HEK293 (cell line): ENCODE data around the gene HOXC5.

Source experiments
- CTCF ChIA-PET: fragments of 350-600 bp; formaldehyde crosslinking; extraction: SDS; loops from one replicate; lab custom pipeline; 2021; ENCODE audit warnings: antibody characterized with exemption; lab: Yijun Ruan, JAX
- POLR2A ChIA-PET: fragments of 300-600 bp; formaldehyde crosslinking; extraction: SDS; loops from one replicate; lab custom pipeline; 2020; ENCODE audit warnings: antibody characterized with exemption, inconsistent platforms; lab: Yijun Ruan, JAX
- H3K27ac ChIP-seq: fragments of 200-500 bp; sonication (Bioruptor generic); 2 replicates; pipeline ENCODE4 v1.5.1; 2014; ENCODE audit warnings: low read depth, low read length, control low read depth, inconsistent platforms; ENCODE audit errors: extremely low read depth
- H3K36me3 ChIP-seq, 2 experiments: fragments of 200-500 bp in 1 of 2; sonication (Bioruptor generic) in 1 of 2; 1 replicate in 1 of 2; 2 replicates in 1 of 2; pipeline ENCODE4 v1.5.1; 2014 to 2017; ENCODE audit warnings: inconsistent platforms in 2 of 2, low read length in 2 of 2; ENCODE audit not compliant: control insufficient read depth in 2 of 2, insufficient read depth in 1 of 2
- H3K4me1 ChIP-seq: fragments of 200-500 bp; sonication (Bioruptor generic); 2 replicates; pipeline ENCODE4 v1.5.1; 2014; ENCODE audit warnings: mild to moderate bottlenecking, low read length, inconsistent platforms; ENCODE audit not compliant: control insufficient read depth, insufficient read depth
- H3K4me3 ChIP-seq: 2 replicates; pipeline ENCODE4 v1.5.1; 2011; ENCODE audit warnings: low read depth, mild to moderate bottlenecking, control low read depth, low read length, moderate library complexity
- H3K9me3 ChIP-seq: fragments of 200-500 bp; sonication (Bioruptor generic); 2 replicates; pipeline ENCODE4 v1.5.1; 2014; ENCODE audit warnings: low read depth, low read length, inconsistent platforms; ENCODE audit not compliant: control insufficient read depth, insufficient read depth
- GLIS1 ChIP-seq: fragments of 450-650 bp; formaldehyde crosslinking; IDR thresholded peaks from 2 replicates; pipeline ENCODE4 v1.5.1; 2016; ENCODE audit warnings: missing biosample characterization, missing genetic modification characterization
- HOXC10 ChIP-seq: sonication (generic); formaldehyde crosslinking; IDR thresholded peaks from 2 replicates; pipeline ENCODE4 v1.8.1; 2023; ENCODE audit warnings: mild to moderate bottlenecking, missing genetic modification reagents
- HOXD13 ChIP-seq: sonication (generic); formaldehyde crosslinking; IDR thresholded peaks from 2 replicates; pipeline ENCODE4 v1.8.0; 2022; ENCODE audit warnings: missing genetic modification reagents, borderline replicate concordance
- IKZF3 ChIP-seq: fragments of 450-650 bp; IDR thresholded peaks from 2 replicates; pipeline ENCODE4 v1.5.0; 2018; ENCODE audit warnings: missing biosample characterization, mild to moderate bottlenecking, missing genetic modification characterization, moderate library complexity
- KLF16 ChIP-seq: fragments of 450-650 bp; formaldehyde crosslinking; IDR thresholded peaks from 2 replicates; pipeline ENCODE4 v1.5.1; 2017; ENCODE audit warnings: missing biosample characterization, missing genetic modification characterization
- MEIS1 ChIP-seq: sonication (generic); formaldehyde crosslinking; IDR thresholded peaks from 2 replicates; pipeline ENCODE4 v1.8.1; 2022; ENCODE audit warnings: missing genetic modification reagents, mild to moderate bottlenecking, borderline replicate concordance
- SALL2 ChIP-seq: fragments of 450-650 bp; formaldehyde crosslinking; IDR thresholded peaks from 2 replicates; pipeline ENCODE4 v1.5.0; 2017; ENCODE audit warnings: missing biosample characterization, mild to moderate bottlenecking, missing genetic modification characterization, borderline replicate concordance
- SCRT1 ChIP-seq: fragments of 450-650 bp; formaldehyde crosslinking; IDR thresholded peaks from 2 replicates; pipeline ENCODE4 v1.5.1; 2016; ENCODE audit warnings: missing biosample characterization, missing genetic modification characterization, borderline replicate concordance
- SP2 ChIP-seq: fragments of 450-650 bp; formaldehyde crosslinking; IDR thresholded peaks from 2 replicates; pipeline ENCODE4 v1.5.1; 2016; ENCODE audit warnings: missing biosample characterization, missing genetic modification characterization
- ZBTB48 ChIP-seq: fragments of 450-650 bp; formaldehyde crosslinking; IDR thresholded peaks from 2 replicates; pipeline ENCODE4 v1.5.1; 2016; ENCODE audit warnings: missing biosample characterization, missing genetic modification characterization
- ZBTB8A ChIP-seq: fragments of 450-650 bp; formaldehyde crosslinking; IDR thresholded peaks from 2 replicates; pipeline ENCODE4 v1.5.1; 2016; ENCODE audit warnings: missing biosample characterization, missing genetic modification characterization
- ZNF10 ChIP-seq: fragments of 450-650 bp; formaldehyde crosslinking; IDR thresholded peaks from 2 replicates; pipeline ENCODE4 v1.5.1; 2017; ENCODE audit warnings: missing biosample characterization, missing genetic modification characterization
- ZNF112 ChIP-seq: fragments of 450-650 bp; formaldehyde crosslinking; IDR thresholded peaks from 2 replicates; pipeline ENCODE4 v1.5.0; 2017; ENCODE audit warnings: missing biosample characterization, missing genetic modification characterization
- ZNF2 ChIP-seq: fragments of 450-650 bp; formaldehyde crosslinking; IDR thresholded peaks from 2 replicates; pipeline ENCODE4 v1.5.1; 2016; ENCODE audit warnings: missing biosample characterization, missing genetic modification characterization
- ZNF404 ChIP-seq: fragments of 450-650 bp; formaldehyde crosslinking; IDR thresholded peaks from 2 replicates; pipeline ENCODE4 v1.5.1; 2017; ENCODE audit warnings: missing biosample characterization, missing genetic modification characterization
- ZNF423 ChIP-seq: fragments of 450-650 bp; formaldehyde crosslinking; IDR thresholded peaks from 2 replicates; pipeline ENCODE4 v1.5.1; 2016; ENCODE audit warnings: missing biosample characterization, missing genetic modification characterization
- ZNF426 ChIP-seq: fragments of 450-650 bp; formaldehyde crosslinking; IDR thresholded peaks from 2 replicates; pipeline ENCODE4 v1.5.1; 2017; ENCODE audit warnings: missing biosample characterization, missing genetic modification characterization, mild to moderate bottlenecking, inconsistent platforms, moderate library complexity
- ZNF48 ChIP-seq: fragments of 450-650 bp; formaldehyde crosslinking; IDR thresholded peaks from 2 replicates; pipeline ENCODE4 v1.5.1; 2016; ENCODE audit warnings: missing biosample characterization, missing genetic modification characterization
- ZNF530 ChIP-seq: fragments of 450-650 bp; formaldehyde crosslinking; IDR thresholded peaks from 2 replicates; pipeline ENCODE4 v1.5.1; 2016; ENCODE audit warnings: low read depth, missing biosample characterization, missing genetic modification characterization
- ZNF548 ChIP-seq: fragments of 450-650 bp; formaldehyde crosslinking; IDR thresholded peaks from 2 replicates; pipeline ENCODE4 v1.5.1; 2016; ENCODE audit warnings: missing biosample characterization, missing genetic modification characterization
- ZNF555 ChIP-seq: fragments of 450-650 bp; formaldehyde crosslinking; conservative IDR thresholded peaks from 2 replicates; pipeline ENCODE4 v1.5.1; 2017; ENCODE audit warnings: missing biosample characterization, mild to moderate bottlenecking, missing genetic modification characterization, inconsistent platforms
- ZNF624 ChIP-seq: fragments of 450-650 bp; formaldehyde crosslinking; IDR thresholded peaks from 2 replicates; pipeline ENCODE4 v1.5.1; 2017; ENCODE audit warnings: missing biosample characterization, missing genetic modification characterization
- ZNF747 ChIP-seq: fragments of 450-650 bp; formaldehyde crosslinking; IDR thresholded peaks from 2 replicates; pipeline ENCODE4 v1.5.1; 2016; ENCODE audit warnings: missing biosample characterization, missing genetic modification characterization
- ZNF76 ChIP-seq: fragments of 450-650 bp; formaldehyde crosslinking; IDR thresholded peaks from 2 replicates; pipeline ENCODE4; 2016; ENCODE audit warnings: low read depth, missing biosample characterization, missing genetic modification characterization, borderline replicate concordance
- ZNF785 ChIP-seq: fragments of 450-650 bp; formaldehyde crosslinking; IDR thresholded peaks from 2 replicates; pipeline ENCODE4 v1.5.1; 2016; ENCODE audit warnings: missing biosample characterization, missing genetic modification characterization
- ZXDB ChIP-seq: fragments of 450-650 bp; formaldehyde crosslinking; IDR thresholded peaks from 2 replicates; pipeline ENCODE4 v1.5.1; 2016; ENCODE audit warnings: missing biosample characterization, missing genetic modification characterization
- TF ChIP-seq, protein P1 (sequence below): sonication (generic); formaldehyde crosslinking; IDR thresholded peaks from 2 replicates; pipeline ENCODE4 v1.8.1; 2022; ENCODE audit warnings: mild to moderate bottlenecking, moderate library complexity, missing genetic modification reagents
- TF ChIP-seq, protein P2 (sequence below): fragments of 450-650 bp; formaldehyde crosslinking; optimal IDR thresholded peaks from 2 replicates; pipeline ENCODE3; 2016; ENCODE audit warnings: missing biosample characterization, mild to moderate bottlenecking, missing genetic modification characterization
- TF ChIP-seq, protein P3 (sequence below): fragments of 450-650 bp; formaldehyde crosslinking; IDR thresholded peaks from 2 replicates; pipeline ENCODE4 v1.5.1; 2016; ENCODE audit warnings: missing biosample characterization, missing genetic modification characterization
- TF ChIP-seq, protein P4 (sequence below): fragments of 450-650 bp; formaldehyde crosslinking; IDR thresholded peaks from 2 replicates; pipeline ENCODE4 v1.5.1; 2016; ENCODE audit warnings: missing biosample characterization, missing genetic modification characterization
- TF ChIP-seq, protein P5 (sequence below): fragments of 450-650 bp; formaldehyde crosslinking; IDR thresholded peaks from 2 replicates; pipeline ENCODE4 v1.5.1; 2017; ENCODE audit warnings: missing biosample characterization, missing genetic modification characterization

The HOXC5 gene

DNA sequence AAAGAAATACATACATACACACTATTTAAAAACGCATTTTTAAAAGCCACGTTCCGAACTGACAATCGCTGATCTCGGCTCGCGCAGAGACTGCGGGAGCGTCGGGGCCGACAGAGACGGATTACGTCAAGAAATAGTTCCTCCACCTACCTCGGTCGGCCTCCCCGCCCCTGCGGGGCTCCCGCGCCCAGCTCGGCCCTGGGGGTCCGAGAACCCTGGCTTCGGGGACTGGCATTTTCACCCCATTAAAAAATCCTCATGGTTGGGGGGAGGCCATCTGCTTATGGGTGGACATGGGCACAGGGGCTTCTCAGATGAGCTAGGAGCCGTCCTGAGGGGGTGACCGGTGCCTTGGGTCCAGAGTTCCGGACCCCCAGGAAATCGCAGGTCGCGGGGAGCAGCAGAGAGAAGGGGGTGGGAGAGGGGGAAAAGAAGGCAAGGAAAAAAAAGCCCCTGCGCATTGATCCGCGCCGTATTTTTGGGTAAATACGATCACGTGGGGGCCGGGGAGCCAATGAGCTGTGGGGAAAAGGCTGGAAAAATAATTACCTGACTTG is 33.2 kb upstream of the HOXC5 start:
- Histone ChIP-seq H3K4me1 (peaks cover 41% of the 10 kb centered on the region), H3K4me3 (peak overlapping the region; percentile 94), H3K9me3 (no peaks in the 10 kb centered on the region), H3K27ac (peak overlapping the region; percentile 99), H3K36me3 (peaks cover 8 to 15% of the 10 kb centered on the region in 2 experiments; a peak in 2 of 3 replicates)
- CTCF ChIA-PET: interaction anchor here (0.6 to 6.7 kb wide), 19 partner anchors 11 to 410 kb away, joined by 3 to 49 read pairs (median 4); partner anchors contain the start of genes HOXC10 and SMUG1
- POLR2A ChIA-PET: interaction anchor here (0.6 to 3.7 kb wide), 17 partner anchors 9 to 389 kb away, joined by 3 to 34 read pairs (median 4); partner anchors contain the start of genes CBX5, HNRNPA1, HOXC10 and HOXC13
- TF ChIP-seq ZBTB48 (tag by site-specific recombination): peak; percentile 43; the same call in 1 of the 2 replicates
- TF ChIP-seq ZNF2: no peak
- TF ChIP-seq ZNF747 (tag by site-specific recombination): no peak
- no peak for TF ChIP-seq MEIS1 (CRISPR knock-in tag)
- 0 out of 2 replicates have a peak, but pooled peaks have one; percentile 34 for TF ChIP-seq ZNF10 (tag by site-specific recombination)
- peak; percentile 98 for TF ChIP-seq ZXDB
- TF ChIP-seq, protein P1, sequence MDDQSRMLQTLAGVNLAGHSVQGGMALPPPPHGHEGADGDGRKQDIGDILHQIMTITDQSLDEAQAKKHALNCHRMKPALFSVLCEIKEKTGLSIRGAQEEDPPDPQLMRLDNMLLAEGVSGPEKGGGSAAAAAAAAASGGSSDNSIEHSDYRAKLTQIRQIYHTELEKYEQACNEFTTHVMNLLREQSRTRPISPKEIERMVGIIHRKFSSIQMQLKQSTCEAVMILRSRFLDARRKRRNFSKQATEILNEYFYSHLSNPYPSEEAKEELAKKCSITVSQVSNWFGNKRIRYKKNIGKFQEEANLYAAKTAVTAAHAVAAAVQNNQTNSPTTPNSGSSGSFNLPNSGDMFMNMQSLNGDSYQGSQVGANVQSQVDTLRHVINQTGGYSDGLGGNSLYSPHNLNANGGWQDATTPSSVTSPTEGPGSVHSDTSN (CRISPR knock-in tag): no peak
- no peak for TF ChIP-seq ZNF555 (tag by site-specific recombination)
- TF ChIP-seq ZNF404: no peak
- TF ChIP-seq ZNF426 (tag by site-specific recombination): no peak
- peak; percentile 52; the same call in 1 of the 2 replicates for TF ChIP-seq ZNF423 (tag by site-specific recombination)
- no peak for TF ChIP-seq ZNF112
- peak; percentile 57 for TF ChIP-seq ZBTB8A (tag by site-specific recombination)
- TF ChIP-seq IKZF3: peak; percentile 59
- no peak for TF ChIP-seq SCRT1 (tag by site-specific recombination)
- peak; percentile 70; the same call in 1 of the 2 replicates for TF ChIP-seq KLF16 (tag by site-specific recombination)
- TF ChIP-seq ZNF785 (tag by site-specific recombination): no peak
- TF ChIP-seq ZNF530 (tag by site-specific recombination): no peak
- TF ChIP-seq, protein P2, sequence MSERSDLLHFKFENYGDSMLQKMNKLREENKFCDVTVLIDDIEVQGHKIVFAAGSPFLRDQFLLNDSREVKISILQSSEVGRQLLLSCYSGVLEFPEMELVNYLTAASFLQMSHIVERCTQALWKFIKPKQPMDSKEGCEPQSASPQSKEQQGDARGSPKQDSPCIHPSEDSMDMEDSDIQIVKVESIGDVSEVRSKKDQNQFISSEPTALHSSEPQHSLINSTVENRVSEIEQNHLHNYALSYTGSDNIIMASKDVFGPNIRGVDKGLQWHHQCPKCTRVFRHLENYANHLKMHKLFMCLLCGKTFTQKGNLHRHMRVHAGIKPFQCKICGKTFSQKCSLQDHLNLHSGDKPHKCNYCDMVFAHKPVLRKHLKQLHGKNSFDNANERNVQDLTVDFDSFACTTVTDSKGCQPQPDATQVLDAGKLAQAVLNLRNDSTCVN (tag by site-specific recombination): no peak
- TF ChIP-seq SALL2 (tag by site-specific recombination): no peak
- TF ChIP-seq, protein P3, sequence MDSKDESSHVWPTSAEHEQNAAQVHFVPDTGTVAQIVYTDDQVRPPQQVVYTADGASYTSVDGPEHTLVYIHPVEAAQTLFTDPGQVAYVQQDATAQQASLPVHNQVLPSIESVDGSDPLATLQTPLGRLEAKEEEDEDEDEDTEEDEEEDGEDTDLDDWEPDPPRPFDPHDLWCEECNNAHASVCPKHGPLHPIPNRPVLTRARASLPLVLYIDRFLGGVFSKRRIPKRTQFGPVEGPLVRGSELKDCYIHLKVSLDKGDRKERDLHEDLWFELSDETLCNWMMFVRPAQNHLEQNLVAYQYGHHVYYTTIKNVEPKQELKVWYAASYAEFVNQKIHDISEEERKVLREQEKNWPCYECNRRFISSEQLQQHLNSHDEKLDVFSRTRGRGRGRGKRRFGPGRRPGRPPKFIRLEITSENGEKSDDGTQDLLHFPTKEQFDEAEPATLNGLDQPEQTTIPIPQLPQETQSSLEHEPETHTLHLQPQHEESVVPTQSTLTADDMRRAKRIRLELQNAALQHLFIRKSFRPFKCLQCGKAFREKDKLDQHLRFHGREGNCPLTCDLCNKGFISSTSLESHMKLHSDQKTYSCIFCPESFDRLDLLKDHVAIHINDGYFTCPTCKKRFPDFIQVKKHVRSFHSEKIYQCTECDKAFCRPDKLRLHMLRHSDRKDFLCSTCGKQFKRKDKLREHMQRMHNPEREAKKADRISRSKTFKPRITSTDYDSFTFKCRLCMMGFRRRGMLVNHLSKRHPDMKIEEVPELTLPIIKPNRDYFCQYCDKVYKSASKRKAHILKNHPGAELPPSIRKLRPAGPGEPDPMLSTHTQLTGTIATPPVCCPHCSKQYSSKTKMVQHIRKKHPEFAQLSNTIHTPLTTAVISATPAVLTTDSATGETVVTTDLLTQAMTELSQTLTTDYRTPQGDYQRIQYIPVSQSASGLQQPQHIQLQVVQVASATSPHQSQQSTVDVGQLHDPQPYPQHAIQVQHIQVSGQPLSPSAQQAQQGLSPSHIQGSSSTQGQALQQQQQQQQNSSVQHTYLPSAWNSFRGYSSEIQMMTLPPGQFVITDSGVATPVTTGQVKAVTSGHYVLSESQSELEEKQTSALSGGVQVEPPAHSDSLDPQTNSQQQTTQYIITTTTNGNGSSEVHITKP: peak; percentile 99
- TF ChIP-seq, protein P4, sequence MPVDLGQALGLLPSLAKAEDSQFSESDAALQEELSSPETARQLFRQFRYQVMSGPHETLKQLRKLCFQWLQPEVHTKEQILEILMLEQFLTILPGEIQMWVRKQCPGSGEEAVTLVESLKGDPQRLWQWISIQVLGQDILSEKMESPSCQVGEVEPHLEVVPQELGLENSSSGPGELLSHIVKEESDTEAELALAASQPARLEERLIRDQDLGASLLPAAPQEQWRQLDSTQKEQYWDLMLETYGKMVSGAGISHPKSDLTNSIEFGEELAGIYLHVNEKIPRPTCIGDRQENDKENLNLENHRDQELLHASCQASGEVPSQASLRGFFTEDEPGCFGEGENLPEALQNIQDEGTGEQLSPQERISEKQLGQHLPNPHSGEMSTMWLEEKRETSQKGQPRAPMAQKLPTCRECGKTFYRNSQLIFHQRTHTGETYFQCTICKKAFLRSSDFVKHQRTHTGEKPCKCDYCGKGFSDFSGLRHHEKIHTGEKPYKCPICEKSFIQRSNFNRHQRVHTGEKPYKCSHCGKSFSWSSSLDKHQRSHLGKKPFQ: no peak
- peak; percentile 25; the same call in 1 of the 2 replicates for TF ChIP-seq ZNF76 (tag by site-specific recombination)
- no peak for TF ChIP-seq HOXC10 (CRISPR knock-in tag)
- TF ChIP-seq, protein P5, sequence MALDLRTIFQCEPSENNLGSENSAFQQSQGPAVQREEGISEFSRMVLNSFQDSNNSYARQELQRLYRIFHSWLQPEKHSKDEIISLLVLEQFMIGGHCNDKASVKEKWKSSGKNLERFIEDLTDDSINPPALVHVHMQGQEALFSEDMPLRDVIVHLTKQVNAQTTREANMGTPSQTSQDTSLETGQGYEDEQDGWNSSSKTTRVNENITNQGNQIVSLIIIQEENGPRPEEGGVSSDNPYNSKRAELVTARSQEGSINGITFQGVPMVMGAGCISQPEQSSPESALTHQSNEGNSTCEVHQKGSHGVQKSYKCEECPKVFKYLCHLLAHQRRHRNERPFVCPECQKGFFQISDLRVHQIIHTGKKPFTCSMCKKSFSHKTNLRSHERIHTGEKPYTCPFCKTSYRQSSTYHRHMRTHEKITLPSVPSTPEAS (tag by site-specific recombination): peak; percentile 60
- no peak for TF ChIP-seq ZNF624 (tag by site-specific recombination)
- no peak for TF ChIP-seq ZNF48 (tag by site-specific recombination)
- TF ChIP-seq ZNF548: no peak
- TF ChIP-seq GLIS1 (tag by site-specific recombination): peak; percentile 91
- no peak for TF ChIP-seq HOXD13 (CRISPR knock-in tag)
- peak; percentile 50 for TF ChIP-seq SP2 (tag by site-specific recombination)
